HEK293T (cell line): ENCODE results near the gene SMNDC1.

Experiments used
- CTCF ChIA-PET: fragments of 350-600 bp; formaldehyde crosslinking; extraction: SDS; loops from one replicate; lab custom pipeline; 2021; ENCODE audit warnings: antibody characterized with exemption, inconsistent platforms; lab: Yijun Ruan, JAX
- POLR2A ChIA-PET: fragments of 350-600 bp; formaldehyde crosslinking; extraction: SDS; loops from one replicate; lab custom pipeline; 2020; ENCODE audit warnings: antibody characterized with exemption, inconsistent platforms; lab: Yijun Ruan, JAX
- DNase-seq: peaks from one replicate; pipeline ENCODE4 v3.0.0; 2012; ENCODE audit warnings: mixed read lengths; ENCODE audit errors: extremely low spot score
- ARNT ChIP-seq: fragments of 450-650 bp; IDR thresholded peaks from 2 replicates; pipeline ENCODE4 v1.6.1; 2017; ENCODE audit warnings: mild to moderate bottlenecking
- BHLHE40 ChIP-seq: fragments of 450-650 bp; IDR thresholded peaks from 2 replicates; pipeline ENCODE4 v1.6.1; 2016; ENCODE audit warnings: mild to moderate bottlenecking, moderate library complexity, borderline replicate concordance
- CTBP1 ChIP-seq: fragments of 450-650 bp; IDR thresholded peaks from 2 replicates; pipeline ENCODE4 v1.6.1; 2016; ENCODE audit warnings: borderline replicate concordance
- ELF4 ChIP-seq: fragments of 450-650 bp; IDR thresholded peaks from 2 replicates; pipeline ENCODE4 v1.6.1; 2017; ENCODE audit warnings: antibody characterized with exemption
- FOXA1 ChIP-seq: fragments of 450-650 bp; IDR thresholded peaks from 2 replicates; pipeline ENCODE4 v1.6.1; 2016; ENCODE audit warnings: mild to moderate bottlenecking
- FOXK2 ChIP-seq: fragments of 450-650 bp; IDR thresholded peaks from 2 replicates; pipeline ENCODE4 v1.6.1; 2016; ENCODE audit warnings: mild to moderate bottlenecking
- FOXM1 ChIP-seq: fragments of 450-650 bp; IDR thresholded peaks from 2 replicates; pipeline ENCODE4 v1.6.1; 2017; ENCODE audit warnings: mild to moderate bottlenecking, borderline replicate concordance
- HDGF ChIP-seq: fragments of 450-650 bp; IDR thresholded peaks from 2 replicates; pipeline ENCODE4 v1.6.1; 2017; ENCODE audit warnings: antibody characterized with exemption, borderline replicate concordance
- L3MBTL2 ChIP-seq: fragments of 450-650 bp; conservative IDR thresholded peaks from 2 replicates; pipeline ENCODE4 v1.6.1; 2016; ENCODE audit warnings: mild to moderate bottlenecking
- LEF1 ChIP-seq: fragments of 450-650 bp; IDR thresholded peaks from 2 replicates; pipeline ENCODE4 v1.6.1; 2017; ENCODE audit warnings: mild to moderate bottlenecking, borderline replicate concordance
- NFRKB ChIP-seq: fragments of 450-650 bp; IDR thresholded peaks from 2 replicates; pipeline ENCODE4 v1.6.1; 2016; ENCODE audit warnings: mild to moderate bottlenecking, moderate library complexity
- SP1 ChIP-seq: fragments of 450-650 bp; IDR thresholded peaks from 2 replicates; pipeline ENCODE4 v1.6.1; 2017
- SUZ12 ChIP-seq: fragments of 450-650 bp; IDR thresholded peaks from 2 replicates; pipeline ENCODE4 v1.6.1; 2016; ENCODE audit warnings: mild to moderate bottlenecking
- TARDBP ChIP-seq: fragments of 450-650 bp; IDR thresholded peaks from 2 replicates; pipeline ENCODE4 v1.6.1; 2016
- ZNF384 ChIP-seq: fragments of 450-650 bp; IDR thresholded peaks from 2 replicates; pipeline ENCODE4 v1.6.1; 2016
- TF ChIP-seq, protein P1 (sequence below): fragments of 450-650 bp; IDR thresholded peaks from 2 replicates; pipeline ENCODE4 v1.6.1; 2016

SMNDC1 gene

DNA sequence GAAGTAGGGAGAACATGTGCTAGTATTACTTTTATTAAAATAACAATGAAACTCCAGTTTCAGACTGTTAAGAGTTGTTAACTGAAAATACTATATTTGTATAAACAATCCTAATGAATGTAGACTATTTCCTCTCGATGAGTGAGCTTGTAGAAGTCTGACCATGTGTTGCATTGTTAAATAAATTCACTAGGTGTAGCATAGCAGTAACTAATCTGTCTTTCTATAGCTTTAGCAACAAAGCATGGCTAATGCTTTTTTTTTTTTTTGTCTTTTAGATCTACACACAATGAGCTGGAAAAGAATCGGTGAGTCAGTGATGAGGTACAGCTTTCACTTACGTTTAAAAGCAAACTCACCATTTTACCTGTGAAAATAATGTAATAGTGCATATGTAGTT is 60.2 kb downstream of the SMNDC1 start:
- ChIA-PET POLR2A (no interaction called here), CTCF (interaction anchor here (1.0 to 1.1 kb wide), 2 partner anchors 13 to 24 kb away, joined by 3 to 4 read pairs; no protein-coding TSS in a partner anchor)
- no peak for DNase-seq
- TF ChIP-seq, protein P1, sequence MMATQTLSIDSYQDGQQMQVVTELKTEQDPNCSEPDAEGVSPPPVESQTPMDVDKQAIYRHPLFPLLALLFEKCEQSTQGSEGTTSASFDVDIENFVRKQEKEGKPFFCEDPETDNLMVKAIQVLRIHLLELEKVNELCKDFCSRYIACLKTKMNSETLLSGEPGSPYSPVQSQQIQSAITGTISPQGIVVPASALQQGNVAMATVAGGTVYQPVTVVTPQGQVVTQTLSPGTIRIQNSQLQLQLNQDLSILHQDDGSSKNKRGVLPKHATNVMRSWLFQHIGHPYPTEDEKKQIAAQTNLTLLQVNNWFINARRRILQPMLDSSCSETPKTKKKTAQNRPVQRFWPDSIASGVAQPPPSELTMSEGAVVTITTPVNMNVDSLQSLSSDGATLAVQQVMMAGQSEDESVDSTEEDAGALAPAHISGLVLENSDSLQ: no peak
- TF ChIP-seq FOXK2: no peak
- TF ChIP-seq LEF1: no peak
- TF ChIP-seq ZNF384: no peak
- no peak for TF ChIP-seq NFRKB
- TF ChIP-seq BHLHE40: no peak
- TF ChIP-seq FOXM1: no peak
- no peak for TF ChIP-seq FOXA1
- TF ChIP-seq ARNT: no peak
- TF ChIP-seq CTBP1: no peak
- no peak for TF ChIP-seq TARDBP
- no peak for TF ChIP-seq L3MBTL2
- TF ChIP-seq SUZ12: no peak
- TF ChIP-seq ELF4: no peak
- TF ChIP-seq HDGF: no peak
- TF ChIP-seq SP1: no peak

DNA sequence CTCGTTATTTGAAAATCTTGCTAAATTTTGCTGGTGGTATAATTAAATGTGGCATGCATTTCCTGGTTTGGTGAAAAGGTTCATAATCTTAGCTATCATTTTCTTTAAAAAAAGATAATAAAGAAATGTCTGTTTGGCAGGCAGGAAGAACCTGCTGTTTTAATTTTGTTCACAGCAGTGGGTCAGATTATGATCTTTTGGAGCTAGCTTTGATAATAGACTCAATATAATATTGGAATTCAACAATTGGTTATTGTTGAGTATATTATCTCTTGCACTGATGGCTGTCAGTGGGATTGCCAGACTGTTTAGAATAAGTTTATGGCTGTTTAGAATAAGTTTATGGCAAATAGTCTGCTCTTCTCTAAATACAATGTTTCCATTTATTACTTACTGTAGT is 62.2 kb downstream of the SMNDC1 start:
- CTCF ChIA-PET: no interaction called here

DNA sequence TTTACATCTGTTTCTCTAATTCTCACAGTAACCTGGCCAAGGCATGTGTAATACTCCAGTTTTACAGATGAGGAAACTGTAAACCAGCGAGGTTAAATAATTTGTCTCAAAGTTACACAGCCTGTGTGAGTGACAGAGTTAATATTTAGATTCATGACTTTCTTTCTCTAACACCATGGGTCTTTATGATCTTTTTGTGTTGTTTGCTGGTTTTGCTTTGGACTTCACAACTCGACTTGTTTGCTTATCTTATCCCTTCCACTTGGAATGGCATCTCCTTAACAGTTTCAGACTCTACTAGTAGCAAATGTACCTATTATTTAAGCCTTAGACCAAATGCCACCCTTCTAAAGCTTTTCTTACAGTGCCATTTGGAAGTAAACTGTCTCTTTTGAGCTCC is 62.9 kb downstream of the SMNDC1 start:
- TF ChIP-seq NFRKB: no peak
- no peak for TF ChIP-seq TARDBP
- TF ChIP-seq CTBP1: no peak
- no peak for TF ChIP-seq FOXA1
- TF ChIP-seq FOXM1: no peak
- no peak for TF ChIP-seq L3MBTL2
- no peak for TF ChIP-seq ELF4
- no peak for DNase-seq
- POLR2A ChIA-PET: no interaction called here
- CTCF ChIA-PET: no interaction called here

More for the DNA sequence above, 62.2 kb downstream of the SMNDC1 start:
- TF ChIP-seq ZNF384 (no peak), ARNT (no peak), TARDBP (no peak), SP1 (no peak), NFRKB (no peak), LEF1 (no peak), SUZ12 (no peak), FOXM1 (no peak), FOXK2 (no peak), HDGF (no peak), CTBP1 (no peak), FOXA1 (no peak), BHLHE40 (no peak), ELF4 (no peak), L3MBTL2 (no peak)
- TF ChIP-seq, protein P1: no peak
- POLR2A ChIA-PET: no interaction called here
- DNase-seq: no peak

DNA sequence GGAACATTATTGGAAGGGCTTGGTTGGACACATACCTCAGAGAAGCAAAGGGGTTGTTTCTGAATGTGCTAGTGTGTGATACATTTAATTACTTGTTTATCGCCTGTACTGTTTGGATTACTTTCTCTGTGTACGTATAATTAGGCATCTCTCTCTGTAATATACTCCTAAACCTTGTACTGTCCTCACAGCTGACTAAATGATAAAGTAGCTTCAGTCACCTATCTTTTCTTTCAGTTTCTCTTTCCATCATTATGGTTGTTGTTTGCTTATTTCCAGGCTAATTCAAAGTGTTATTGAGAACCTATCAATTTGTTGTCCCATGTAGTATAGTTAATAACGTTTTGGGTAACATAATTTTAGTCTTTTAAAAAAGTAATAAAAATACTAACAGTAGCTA is 63.3 kb downstream of the SMNDC1 start:
- ChIA-PET POLR2A (no interaction called here), CTCF (no interaction called here)
- no peak for TF ChIP-seq SP1
- TF ChIP-seq L3MBTL2: no peak
- no peak for TF ChIP-seq ARNT
- no peak for TF ChIP-seq HDGF
- no peak for TF ChIP-seq ZNF384
- TF ChIP-seq BHLHE40: no peak
- TF ChIP-seq FOXA1: no peak
- no peak for TF ChIP-seq FOXK2
- TF ChIP-seq SUZ12: no peak
- no peak for TF ChIP-seq CTBP1
- TF ChIP-seq FOXM1: no peak
- TF ChIP-seq, protein P1: no peak
- TF ChIP-seq LEF1: no peak
- TF ChIP-seq NFRKB: no peak
- no peak for TF ChIP-seq ELF4
- no peak for TF ChIP-seq TARDBP
- no peak for DNase-seq
